ENCODE data around the gene KRT6C. TPM values are rescaled to one million over a fixed set of nuclear protein-coding genes. Genes with fewer than 3 reads are reported as not detected.

KRT6C gene
- total RNA-seq, 5 donors from 2014 or later (not counting 1 experiment from before 2014, with no cell fraction given): not detected

GRCh38 chr12:52474212-52474611 is 607 bp upstream of the KRT6C start:
- Histone ChIP-seq H3K36me3 (ENCODE audit: control insufficient read depth in 2 of 2, extremely low read depth in 1 of 2, insufficient read depth in 1 of 2, low read length in 1 of 2) (no peaks in the 10 kb centered on the region), H3K4me3 (ENCODE audit: control insufficient read depth in 1 of 2, extremely low read depth in 1 of 2, low read length in 1 of 2) (no peak overlapping the region), H3K4me1 (ENCODE audit: control insufficient read depth in 1 of 2, extremely low read depth in 1 of 2, insufficient read depth in 2 of 2, low read length in 2 of 2) (no peaks in the 10 kb centered on the region), H3K27ac (ENCODE audit: low read length) (no peak overlapping the region), H3K27me3 (replicated peaks in 1 of 2; ENCODE audit: control insufficient read depth in 2 of 2, extremely low read depth in 1 of 2, insufficient read depth in 2 of 2, low read length in 1 of 2) (peaks cover 2 to 4% of the 10 kb centered on the region in 2 experiments), H3K9me3 (no peaks in the 10 kb centered on the region)
- ChIA-PET CTCF (no interaction called here), POLR2A (no interaction called here)
- Mint-ChIP-seq H3K27ac (no peak overlapping the region), H3K27me3 (peaks cover 5 to 8% of the 10 kb centered on the region in 2 donors), H3K4me3 (no peak overlapping the region), H3K36me3 (no peaks in the 10 kb centered on the region), H3K4me1 (no peaks in the 10 kb centered on the region), H3K9me3 (no peaks in the 10 kb centered on the region)
- DNase-seq (no peak), ATAC-seq (replicated peaks in 1 of 4) (no peak)
- WGBS (ENCODE audit: insufficient coverage): no CpG with 5 or more reads among the region's 2 CpGs

GRCh38 chr12:52469853-52470252 is 3.8 kb downstream of the KRT6C start:
- Mint-ChIP-seq H3K36me3 (no peaks in the 10 kb centered on the region), H3K27ac (no peak overlapping the region), H3K27me3 (peaks cover 11 to 21% of the 10 kb centered on the region in 2 donors), H3K4me1 (no peaks in the 10 kb centered on the region), H3K9me3 (no peaks in the 10 kb centered on the region), H3K4me3 (no peak overlapping the region)
- Histone ChIP-seq H3K36me3 (ENCODE audit: control insufficient read depth in 2 of 2, extremely low read depth in 1 of 2, insufficient read depth in 1 of 2, low read length in 1 of 2) (no peaks in the 10 kb centered on the region), H3K4me1 (ENCODE audit: control insufficient read depth in 1 of 2, extremely low read depth in 1 of 2, insufficient read depth in 2 of 2, low read length in 2 of 2) (no peaks in the 10 kb centered on the region), H3K27me3 (replicated peaks in 1 of 2; ENCODE audit: control insufficient read depth in 2 of 2, extremely low read depth in 1 of 2, insufficient read depth in 2 of 2, low read length in 1 of 2) (peaks cover 4 to 6% of the 10 kb centered on the region in 2 experiments), H3K4me3 (ENCODE audit: control insufficient read depth in 1 of 2, extremely low read depth in 1 of 2, low read length in 1 of 2) (no peak overlapping the region), H3K27ac (ENCODE audit: low read length) (no peak overlapping the region), H3K9me3 (no peaks in the 10 kb centered on the region)
- ChIA-PET POLR2A (no interaction called here), CTCF (no interaction called here)
- 100% methylated on average over 1 of the region's 4 CpGs for WGBS (ENCODE audit: insufficient coverage)
- no peak for DNase-seq
- ATAC-seq (replicated peaks in 1 of 4): no peak

GRCh38 chr12:52464897-52465296 is 8.7 kb downstream of the KRT6C start:
- DNase-seq (no peak), ATAC-seq (replicated peaks in 1 of 4) (no peak)
- no peaks in the 10 kb centered on the region for H3K4me1 ChIP-seq (ENCODE audit: control insufficient read depth in 1 of 2, extremely low read depth in 1 of 2, insufficient read depth in 2 of 2, low read length in 2 of 2)
- H3K27me3 Mint-ChIP-seq: peaks cover 18 to 30% of the 10 kb centered on the region in 2 donors
- H3K27ac Mint-ChIP-seq: no peak overlapping the region
- no peaks in the 10 kb centered on the region for H3K4me1 Mint-ChIP-seq
- H3K36me3 ChIP-seq (ENCODE audit: control insufficient read depth in 2 of 2, extremely low read depth in 1 of 2, insufficient read depth in 1 of 2, low read length in 1 of 2): no peaks in the 10 kb centered on the region
- no peak overlapping the region for H3K4me3 ChIP-seq (ENCODE audit: control insufficient read depth in 1 of 2, extremely low read depth in 1 of 2, low read length in 1 of 2)
- H3K36me3 Mint-ChIP-seq: no peaks in the 10 kb centered on the region
- H3K27me3 ChIP-seq (replicated peaks in 1 of 2; ENCODE audit: control insufficient read depth in 2 of 2, extremely low read depth in 1 of 2, insufficient read depth in 2 of 2, low read length in 1 of 2): peaks cover 6% of the 10 kb centered on the region in 2 experiments
- no peak overlapping the region for H3K27ac ChIP-seq (ENCODE audit: low read length)
- ChIA-PET POLR2A (no interaction called here), CTCF (no interaction called here)
- H3K9me3 Mint-ChIP-seq: no peaks in the 10 kb centered on the region
- 56% methylated on average over 1 of the region's 2 CpGs for WGBS (ENCODE audit: insufficient coverage)
- H3K4me3 Mint-ChIP-seq: no peak overlapping the region
- H3K9me3 ChIP-seq: no peaks in the 10 kb centered on the region

- CTCF ChIA-PET: interaction anchor here in 1 of 2 donors (0.6 kb wide), 1 partner anchor 117 kb away, joined by 3 read pairs; no protein-coding TSS in a partner anchor
- peaks cover 6 to 18% of the 10 kb centered on the region in 2 donors for H3K27me3 Mint-ChIP-seq
These were observed 11.9 kb downstream of the KRT6C start for GRCh38 chr12:52461693-52462092.

GRCh38 chr12:52458861-52459260 is 14.7 kb downstream of the KRT6C start:
- Mint-ChIP-seq H3K27me3 (peaks cover 6 to 12% of the 10 kb centered on the region in 2 donors), H3K27ac (no peak overlapping the region), H3K4me1 (peaks cover 0 to 14% (median 7%) of the 10 kb centered on the region in 3 donors), H3K36me3 (no peaks in the 10 kb centered on the region), H3K9me3 (no peaks in the 10 kb centered on the region), H3K4me3 (no peak overlapping the region)
- Histone ChIP-seq H3K27ac (ENCODE audit: low read length) (no peak overlapping the region), H3K27me3 (replicated peaks in 1 of 2; ENCODE audit: control insufficient read depth in 2 of 2, extremely low read depth in 1 of 2, insufficient read depth in 2 of 2, low read length in 1 of 2) (peaks cover 5 to 6% of the 10 kb centered on the region in 2 experiments), H3K36me3 (ENCODE audit: control insufficient read depth in 2 of 2, extremely low read depth in 1 of 2, insufficient read depth in 1 of 2, low read length in 1 of 2) (no peaks in the 10 kb centered on the region), H3K9me3 (no peaks in the 10 kb centered on the region), H3K4me3 (ENCODE audit: control insufficient read depth in 1 of 2, extremely low read depth in 1 of 2, low read length in 1 of 2) (no peak overlapping the region), H3K4me1 (ENCODE audit: control insufficient read depth in 1 of 2, extremely low read depth in 1 of 2, insufficient read depth in 2 of 2, low read length in 2 of 2) (peaks cover 0 to 4% of the 10 kb centered on the region in 2 experiments)
- CTCF ChIA-PET: no interaction called here
- POLR2A ChIA-PET: no interaction called here
- DNase-seq (no peak), ATAC-seq (replicated peaks in 1 of 4) (no peak)
- WGBS (ENCODE audit: insufficient coverage): 83% methylated on average over 3 of the region's 5 CpGs

More at GRCh38 chr12:52461693-52462092, 11.9 kb downstream of the KRT6C start:
- Histone ChIP-seq H3K27ac (ENCODE audit: low read length) (no peak overlapping the region), H3K27me3 (replicated peaks in 1 of 2; ENCODE audit: control insufficient read depth in 2 of 2, extremely low read depth in 1 of 2, insufficient read depth in 2 of 2, low read length in 1 of 2) (peaks cover 4 to 5% of the 10 kb centered on the region in 2 experiments), H3K4me1 (ENCODE audit: control insufficient read depth in 1 of 2, extremely low read depth in 1 of 2, insufficient read depth in 2 of 2, low read length in 2 of 2) (no peaks in the 10 kb centered on the region), H3K9me3 (no peaks in the 10 kb centered on the region), H3K4me3 (ENCODE audit: control insufficient read depth in 1 of 2, extremely low read depth in 1 of 2, low read length in 1 of 2) (no peak overlapping the region), H3K36me3 (ENCODE audit: control insufficient read depth in 2 of 2, extremely low read depth in 1 of 2, insufficient read depth in 1 of 2, low read length in 1 of 2) (no peaks in the 10 kb centered on the region)
- Mint-ChIP-seq H3K9me3 (no peaks in the 10 kb centered on the region), H3K36me3 (no peaks in the 10 kb centered on the region), H3K4me3 (no peak overlapping the region), H3K4me1 (no peaks in the 10 kb centered on the region), H3K27ac (no peak overlapping the region)
- no peak for DNase-seq
- ATAC-seq (replicated peaks in 1 of 4): no peak
- POLR2A ChIA-PET: no interaction called here
- WGBS (ENCODE audit: insufficient coverage): 42% methylated on average over 2 of the region's 5 CpGs

- no peaks in the 10 kb centered on the region for H3K9me3 Mint-ChIP-seq
- no peak overlapping the region for H3K4me3 Mint-ChIP-seq
- POLR2A ChIA-PET: no interaction called here
- no peak overlapping the region for H3K4me3 ChIP-seq (ENCODE audit: control insufficient read depth in 1 of 2, extremely low read depth in 1 of 2, low read length in 1 of 2)
- ATAC-seq (replicated peaks in 1 of 4): no peak
- peaks cover 3 to 5% of the 10 kb centered on the region in 2 experiments for H3K27me3 ChIP-seq (replicated peaks in 1 of 2; ENCODE audit: control insufficient read depth in 2 of 2, extremely low read depth in 1 of 2, insufficient read depth in 2 of 2, low read length in 1 of 2)
- DNase-seq: no peak
- H3K27ac ChIP-seq (ENCODE audit: low read length): no peak overlapping the region
- peaks cover 3% of the 10 kb centered on the region in 2 donors for H3K27me3 Mint-ChIP-seq
- no CpG with 5 or more reads among the region's 1 CpG for WGBS (ENCODE audit: insufficient coverage)
- H3K36me3 ChIP-seq (ENCODE audit: control insufficient read depth in 2 of 2, extremely low read depth in 1 of 2, insufficient read depth in 1 of 2, low read length in 1 of 2): no peaks in the 10 kb centered on the region
- no peak overlapping the region for H3K27ac Mint-ChIP-seq
- H3K4me1 ChIP-seq (ENCODE audit: control insufficient read depth in 1 of 2, extremely low read depth in 1 of 2, insufficient read depth in 2 of 2, low read length in 2 of 2): peaks cover 0 to 4% of the 10 kb centered on the region in 2 experiments
- no peaks in the 10 kb centered on the region for H3K9me3 ChIP-seq
- no peaks in the 10 kb centered on the region for H3K36me3 Mint-ChIP-seq
- CTCF ChIA-PET: no interaction called here
- H3K4me1 Mint-ChIP-seq: peaks cover 0 to 14% (median 7%) of the 10 kb centered on the region in 3 donors
These were observed 17.8 kb downstream of the KRT6C start for GRCh38 chr12:52455821-52456220.
